NCI-H1092 treated with DMSO at 0.1 percent for 48 hours (cell line): ENCODE data around the gene ATP2B2.
"Not testable (repeated sequence)": the region's sequence is repeated elsewhere in the genome, so short reads cannot be mapped to it uniquely, and the experiment has no call there.

Experiments
- DNase-seq: peaks from one replicate; lab custom pipeline; 2025; lab: John Stamatoyannopoulos, UW

ATP2B2 gene

DNA sequence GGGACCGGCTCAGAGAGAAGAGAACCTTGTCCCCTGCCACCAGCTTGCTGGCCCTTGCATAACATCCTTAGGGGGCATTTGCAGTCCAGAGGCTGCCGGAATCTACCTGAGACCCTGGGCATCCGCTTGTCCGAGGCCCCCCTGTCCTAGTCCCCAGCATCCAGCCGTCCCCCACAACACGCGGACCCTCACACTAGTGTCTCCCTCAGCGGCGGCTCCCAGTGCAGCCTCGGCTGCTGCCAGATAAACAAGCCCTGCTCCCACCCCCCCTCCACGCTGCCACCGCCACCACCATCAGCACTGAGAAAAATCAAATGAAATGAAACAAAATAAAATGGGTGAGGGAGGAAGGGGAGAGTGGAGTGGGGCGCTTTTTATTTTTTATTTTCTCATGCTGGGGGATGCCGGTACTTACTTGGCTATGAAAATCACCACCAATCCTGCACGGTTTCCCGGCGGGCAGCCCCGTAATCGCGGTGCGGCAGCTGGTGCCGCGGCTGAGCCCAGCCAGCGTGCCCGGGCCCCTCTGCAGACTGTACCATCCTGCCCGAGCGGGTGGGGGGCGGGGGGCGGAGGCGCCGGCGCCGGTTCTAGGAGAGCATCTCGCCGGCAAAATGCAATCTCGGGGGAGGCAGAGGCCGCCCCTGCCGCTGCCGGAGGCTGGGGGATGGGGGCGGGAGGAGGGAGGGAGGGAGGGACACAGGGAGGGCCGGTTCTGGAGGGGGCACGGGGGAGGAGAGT lies at the start of gene ATP2B2:
Gene ATP2B2, minus strand, starts transcription at position 537 of the 741 bp plus-strand sequence. CDS start 56,043 bp downstream, outside the sequence.
- peak; percentile 44 for DNase-seq

DNA sequence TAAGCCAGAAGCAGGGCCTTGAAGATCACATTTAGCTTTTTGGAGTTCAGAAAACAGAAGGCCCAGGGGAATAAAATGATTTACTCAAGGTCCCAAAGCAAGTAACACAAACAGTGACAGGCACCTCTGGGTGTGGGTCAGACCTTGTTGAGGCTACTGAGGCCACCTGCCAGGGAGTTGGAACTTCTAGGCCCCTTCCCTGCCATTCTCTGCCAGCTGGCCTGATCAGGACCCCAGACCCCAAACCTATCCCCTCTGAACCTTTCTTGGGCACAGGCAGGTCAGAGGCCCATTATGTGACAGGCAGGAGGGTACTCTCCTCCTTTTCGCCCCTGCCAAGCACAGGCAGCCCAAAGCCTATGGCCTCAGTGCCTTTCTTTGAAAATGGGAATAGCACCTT lies 49.4 kb upstream of the ATP2B2 start:
- no peak for DNase-seq

DNA sequence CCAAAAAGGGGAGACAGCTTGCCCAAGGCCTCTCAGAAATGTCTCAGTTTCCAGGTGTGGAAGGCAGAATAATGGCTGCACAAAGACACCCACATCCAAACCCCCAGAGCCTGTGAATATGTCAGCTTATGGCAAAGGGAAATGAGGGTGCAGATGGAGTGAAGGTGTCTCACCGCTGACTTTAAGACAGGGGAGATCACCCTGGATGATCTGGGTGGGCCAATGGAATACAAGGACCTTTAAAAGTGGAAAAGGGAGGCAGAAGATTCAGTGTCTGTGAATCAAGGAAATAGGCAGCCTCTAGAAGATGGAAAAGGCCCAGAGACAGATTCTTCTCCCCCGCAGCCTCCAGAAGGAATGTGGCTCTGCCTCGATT lies 48.8 kb upstream of the ATP2B2 start:
- no peak for DNase-seq

DNA sequence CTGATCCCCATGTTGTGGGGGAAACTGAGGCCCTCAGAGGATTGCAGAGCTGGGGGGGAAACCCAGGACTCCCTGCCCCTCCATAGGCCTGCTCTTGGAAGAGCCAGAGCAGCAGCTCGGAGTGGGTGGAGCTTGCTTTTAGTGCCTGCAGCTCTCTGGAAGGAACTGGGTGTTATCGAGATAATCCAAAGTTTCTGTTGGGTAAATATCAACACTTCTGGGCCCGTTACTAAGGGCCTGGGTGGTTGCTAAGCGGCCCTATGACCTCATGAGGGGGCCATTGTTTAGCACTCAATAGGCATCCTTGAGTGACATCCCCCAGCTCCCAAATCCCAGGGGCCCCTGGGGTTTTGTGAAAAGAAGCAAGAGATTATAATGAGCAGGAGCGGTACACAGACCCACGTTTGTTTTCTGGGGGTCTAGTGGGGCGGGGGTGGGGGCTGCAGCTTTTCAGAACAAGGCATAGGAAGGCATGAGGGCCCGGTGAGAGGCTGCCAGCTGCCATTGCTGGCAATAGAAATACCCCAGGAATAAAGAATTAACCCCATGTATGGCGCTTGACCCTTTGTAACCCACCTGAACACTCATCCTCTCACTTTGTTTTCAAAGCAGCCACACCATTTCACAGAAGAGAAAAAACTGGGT lies 48.3 kb upstream of the ATP2B2 start:
- no peak for DNase-seq

DNA sequence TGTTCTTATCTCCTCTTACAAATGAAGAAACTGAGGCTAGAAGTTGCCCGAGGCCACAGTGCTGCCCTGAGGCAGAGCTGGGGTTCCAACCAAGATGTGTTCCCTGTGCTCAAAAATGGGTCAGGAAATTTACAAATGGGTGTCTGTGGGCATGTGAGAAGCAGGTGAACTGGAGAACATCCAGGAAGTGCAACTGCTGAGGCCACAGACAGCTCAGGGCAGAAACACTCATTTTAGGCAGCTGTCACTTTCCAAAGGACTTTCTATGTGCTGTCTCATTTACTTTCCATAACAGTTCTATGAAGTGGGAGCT lies 47.2 kb upstream of the ATP2B2 start:
- no peak for DNase-seq

DNA sequence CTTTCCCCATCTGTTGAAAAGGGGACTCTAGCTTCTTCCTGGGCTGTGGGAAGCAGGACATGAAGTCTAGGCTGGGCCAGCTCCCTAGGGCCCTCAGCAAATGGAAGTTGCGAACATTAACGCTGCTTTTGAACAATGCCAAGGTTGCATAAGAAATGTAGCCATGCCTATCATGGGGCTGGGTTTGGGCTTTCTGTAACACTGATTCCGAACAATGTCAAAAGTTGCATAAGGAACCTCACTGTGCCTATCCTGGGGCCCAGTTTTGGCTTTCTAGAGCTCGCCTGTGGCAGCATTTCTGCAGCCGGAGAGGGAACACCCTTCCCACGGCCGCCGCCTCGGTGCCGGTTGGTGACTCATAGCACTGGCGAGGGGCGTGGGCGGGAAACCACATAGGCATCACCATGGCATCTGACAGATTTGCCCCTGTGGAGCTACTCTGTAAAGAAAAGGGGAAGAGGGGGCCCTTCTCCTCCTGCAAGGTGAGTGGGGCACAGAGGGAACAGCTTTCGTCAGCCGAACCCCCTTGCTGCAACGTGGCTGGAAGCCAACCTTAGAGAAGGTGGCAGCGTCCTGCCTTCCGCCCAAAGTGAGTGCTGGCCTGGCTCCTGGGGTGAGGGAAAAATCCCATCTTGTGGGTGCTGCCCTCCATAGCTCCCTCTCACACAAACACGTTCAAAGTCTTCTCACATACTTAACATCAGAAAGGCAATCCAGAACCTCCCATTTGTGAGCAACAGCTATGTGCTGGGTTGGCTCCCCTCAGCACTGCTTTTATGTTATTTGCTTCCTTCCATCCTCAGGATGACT lies 46.6 kb upstream of the ATP2B2 start:
- no peak for DNase-seq

DNA sequence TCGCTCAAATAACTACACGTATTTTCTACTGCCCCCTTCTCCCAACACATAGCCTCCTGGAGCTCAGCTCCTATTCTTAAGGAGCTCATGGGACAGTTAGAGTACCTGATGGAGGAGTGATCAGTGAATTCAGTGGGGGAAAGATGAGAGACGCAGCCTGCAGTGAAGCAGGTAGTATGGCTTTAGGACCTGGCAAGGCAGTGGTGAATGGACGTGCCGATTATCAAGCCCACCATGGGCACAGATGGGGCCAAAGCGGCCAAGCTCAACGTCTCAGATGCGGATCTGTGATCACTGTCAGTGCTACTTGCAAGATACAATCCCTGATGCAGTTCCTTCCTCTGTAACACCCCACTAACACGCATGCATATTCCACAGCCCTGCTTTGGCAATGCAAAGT lies 45.8 kb upstream of the ATP2B2 start:
- DNase-seq: no peak

DNA sequence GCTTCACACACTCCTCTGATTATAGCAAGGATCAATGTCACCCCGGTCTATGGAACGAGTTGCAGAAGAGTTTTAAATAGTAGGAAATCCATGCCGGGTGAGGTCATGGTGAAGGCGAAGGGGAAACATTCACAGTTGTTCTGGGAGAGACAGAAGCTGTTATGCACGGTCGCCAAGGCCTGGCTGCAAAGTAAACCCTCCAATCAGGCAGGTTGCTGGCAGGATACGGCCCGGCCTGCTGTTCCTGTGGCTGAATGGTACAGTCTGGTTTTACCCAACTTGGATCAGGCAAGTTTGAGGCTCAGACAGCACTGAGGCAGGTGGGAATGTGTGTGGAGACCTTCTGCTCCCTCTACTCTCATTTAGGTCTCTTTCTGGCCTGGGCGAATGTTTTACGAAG lies 45.3 kb upstream of the ATP2B2 start:
- no peak for DNase-seq

DNA sequence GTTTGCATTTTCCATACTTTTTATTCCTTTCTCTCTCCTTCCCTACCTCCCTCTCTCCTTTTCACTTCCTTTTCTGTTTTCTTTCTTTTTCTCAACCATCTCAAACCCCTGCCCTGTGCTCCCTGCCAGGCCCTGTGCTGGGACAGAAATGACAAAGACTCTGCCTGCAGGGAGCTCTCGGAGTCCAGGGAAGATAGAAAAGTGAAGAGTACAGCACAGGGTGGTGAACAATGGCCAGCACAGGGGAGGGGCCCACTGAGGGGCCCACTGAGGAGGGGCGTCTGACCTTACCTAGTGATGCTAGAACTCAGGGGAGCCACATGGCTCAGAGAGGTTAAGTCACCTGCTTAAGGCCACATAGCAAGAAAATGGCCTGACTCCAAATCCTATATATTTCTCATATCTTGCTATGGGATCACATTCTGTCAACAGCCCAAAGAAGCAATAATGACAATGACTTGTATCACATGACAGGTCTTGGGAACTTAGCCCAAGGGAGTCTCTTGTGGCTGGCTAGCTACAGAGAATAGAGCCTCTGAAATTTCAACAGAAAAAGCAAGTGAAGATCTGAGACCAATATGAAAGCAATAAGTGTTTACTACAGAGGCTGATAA lies 44.3 kb upstream of the ATP2B2 start:
- DNase-seq: no peak

DNA sequence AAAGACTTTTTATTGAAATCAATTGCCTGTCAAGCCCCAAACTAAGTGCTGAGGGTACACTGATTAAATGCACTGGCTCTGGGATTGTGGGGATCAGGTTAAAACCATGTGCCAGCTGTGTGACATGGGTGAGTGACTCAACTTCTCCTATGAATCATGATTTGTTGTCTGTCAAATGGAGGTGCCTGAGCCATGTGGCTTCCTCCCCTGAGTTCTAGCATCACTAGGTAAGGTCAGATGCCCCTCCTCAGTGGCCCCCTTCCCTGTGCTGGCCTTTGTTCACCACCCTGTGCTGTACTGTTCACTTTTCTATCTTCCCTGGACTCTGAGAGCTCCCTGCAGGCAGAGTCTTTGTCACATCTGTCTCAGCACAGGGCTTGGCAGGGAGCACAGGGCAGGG lies 43.6 kb upstream of the ATP2B2 start:
- no peak for DNase-seq

DNA sequence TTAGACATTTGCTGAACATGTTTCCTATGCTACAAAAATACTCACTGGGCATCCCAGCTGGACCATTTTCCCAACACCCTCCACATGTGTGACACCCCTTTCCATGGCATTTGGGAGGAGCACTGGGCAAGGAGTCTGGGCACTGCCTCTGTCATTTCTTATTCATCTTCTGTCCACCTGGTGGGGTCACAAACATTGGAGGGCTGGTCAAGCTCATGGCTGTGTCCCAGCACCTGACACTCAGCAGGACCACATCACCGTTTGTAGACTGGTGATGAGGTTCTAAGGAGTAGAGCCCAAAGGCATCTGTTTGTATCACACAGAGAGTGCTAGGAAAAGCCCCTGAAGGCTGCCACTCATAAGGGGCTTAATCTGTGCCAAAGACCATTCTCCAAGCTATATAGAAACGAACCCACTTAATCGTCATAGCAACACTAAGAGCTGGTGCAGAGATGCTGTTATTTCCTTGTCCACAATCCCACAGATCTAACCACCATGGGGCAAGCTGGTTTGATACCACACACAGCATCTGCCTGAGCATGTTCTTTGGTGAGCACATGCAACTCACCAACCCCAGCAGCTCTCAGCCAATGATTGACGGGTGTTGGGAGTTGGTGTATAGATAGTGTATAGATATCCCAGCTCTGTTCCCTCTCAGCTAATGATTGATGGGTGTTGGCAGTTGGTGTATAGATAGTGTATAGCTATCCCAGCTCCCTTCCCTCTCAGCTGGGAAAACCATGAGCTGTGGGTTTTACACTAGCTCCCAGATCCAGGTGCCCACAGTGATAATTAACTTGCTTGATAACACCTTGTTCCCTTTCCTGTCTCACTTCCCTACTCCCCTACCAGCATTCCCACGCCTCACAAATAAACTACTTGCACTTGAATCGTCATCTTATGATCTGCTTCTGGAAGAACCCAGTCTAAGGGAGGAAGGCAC lies 42.7 kb upstream of the ATP2B2 start:
- DNase-seq: no peak

DNA sequence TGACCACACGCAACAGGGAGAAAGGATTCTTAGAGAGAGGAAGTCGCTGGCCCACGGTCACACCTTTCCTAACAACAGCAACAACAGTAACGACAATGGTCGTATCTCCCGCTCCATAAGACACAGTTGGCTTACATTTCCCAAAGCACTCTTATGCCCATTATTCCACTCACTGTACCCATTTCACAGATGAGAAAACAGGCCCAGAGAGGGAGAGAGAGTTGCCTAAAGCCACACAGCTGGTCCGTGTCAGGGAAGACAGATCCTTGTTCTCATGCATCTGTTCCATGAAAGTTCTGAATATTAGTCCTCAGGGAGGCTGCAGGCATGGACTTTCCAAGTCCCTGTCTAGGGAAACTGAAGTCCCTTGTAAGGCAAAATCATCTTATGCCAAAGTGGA lies 42.0 kb upstream of the ATP2B2 start:
- DNase-seq: no peak

DNA sequence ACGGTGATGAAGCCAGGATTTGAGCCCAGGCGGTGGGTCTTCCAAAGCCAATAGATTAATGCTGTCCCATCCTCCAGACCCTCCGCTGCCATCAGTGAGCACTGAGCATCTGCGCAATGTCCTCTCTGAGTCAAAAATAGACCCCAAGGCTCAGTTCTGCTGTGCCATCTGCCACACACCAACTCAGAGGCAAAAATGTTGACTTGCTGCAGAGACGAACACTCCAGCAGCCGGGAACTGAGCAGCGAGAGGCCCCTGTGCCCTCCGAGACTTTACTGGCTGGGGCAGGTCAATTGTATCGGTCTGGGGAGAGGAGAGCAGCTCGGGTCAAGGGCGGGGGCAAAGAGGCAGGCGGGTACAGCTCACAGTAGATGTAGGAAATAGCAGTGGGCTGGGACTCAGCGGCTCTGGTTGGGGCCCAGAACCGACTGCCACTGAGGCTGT lies 41.5 kb upstream of the ATP2B2 start:
- no peak for DNase-seq

DNA sequence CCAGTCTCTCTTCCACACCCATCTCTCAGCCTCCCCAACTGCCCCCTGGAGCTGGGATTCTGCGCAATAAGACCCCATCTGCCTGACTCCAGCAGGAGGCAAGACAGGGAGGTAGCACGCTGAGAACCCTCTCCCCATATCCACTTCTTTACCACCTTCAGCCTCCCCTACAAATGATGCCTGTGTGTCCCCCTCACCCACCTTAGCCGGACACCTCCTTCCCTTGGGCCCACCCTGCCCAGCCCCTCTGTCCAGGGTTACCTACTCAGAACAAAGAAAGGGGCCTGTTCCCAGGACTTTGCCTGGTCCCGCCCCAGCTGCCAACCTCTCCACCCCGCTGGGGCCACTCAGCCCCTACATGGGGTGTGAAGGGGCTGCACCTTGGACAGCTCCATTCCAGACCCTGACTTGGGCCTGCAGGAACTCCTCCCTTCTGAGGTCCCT lies 40.8 kb upstream of the ATP2B2 start:
- no peak for DNase-seq

DNA sequence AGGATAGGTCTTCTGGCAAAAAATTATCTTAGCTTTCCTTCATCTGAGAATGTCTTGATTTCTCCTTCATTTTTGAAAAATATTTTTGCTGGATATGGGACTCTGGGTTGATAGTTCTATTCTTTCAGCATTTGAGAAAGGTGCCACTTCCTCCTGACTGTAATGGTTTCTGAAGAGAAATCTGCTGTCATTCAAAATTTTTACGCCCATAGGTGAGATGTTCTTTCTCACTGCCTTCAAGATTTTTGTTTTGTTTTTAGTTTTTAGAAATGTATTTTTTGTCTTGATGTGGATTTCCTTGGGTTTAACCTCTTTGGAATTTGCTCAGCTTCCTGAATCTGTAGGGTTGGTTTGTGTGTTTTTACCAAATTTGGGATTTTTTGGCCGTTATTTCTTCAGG lies 37.1 kb upstream of the ATP2B2 start:
- no peak for DNase-seq

DNA sequence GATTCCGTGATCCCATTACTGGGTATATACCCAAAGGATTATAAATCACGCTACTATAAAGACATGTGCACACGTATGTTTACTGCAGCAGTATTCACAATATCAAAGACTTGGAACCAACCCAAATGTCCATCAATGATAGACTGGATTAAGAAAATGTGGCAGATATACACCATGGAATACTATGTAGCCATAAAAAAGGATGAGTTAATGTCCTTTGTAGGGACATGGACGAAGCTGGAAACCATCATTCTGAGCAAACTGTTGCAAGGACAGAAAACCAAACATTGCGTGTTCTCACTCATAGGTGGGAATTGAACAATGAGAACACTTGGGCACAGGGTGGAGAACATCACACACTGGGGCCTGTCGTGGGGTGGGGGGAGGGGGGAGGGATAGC lies 35.0 kb upstream of the ATP2B2 start:
- not testable (repeated sequence) for DNase-seq

DNA sequence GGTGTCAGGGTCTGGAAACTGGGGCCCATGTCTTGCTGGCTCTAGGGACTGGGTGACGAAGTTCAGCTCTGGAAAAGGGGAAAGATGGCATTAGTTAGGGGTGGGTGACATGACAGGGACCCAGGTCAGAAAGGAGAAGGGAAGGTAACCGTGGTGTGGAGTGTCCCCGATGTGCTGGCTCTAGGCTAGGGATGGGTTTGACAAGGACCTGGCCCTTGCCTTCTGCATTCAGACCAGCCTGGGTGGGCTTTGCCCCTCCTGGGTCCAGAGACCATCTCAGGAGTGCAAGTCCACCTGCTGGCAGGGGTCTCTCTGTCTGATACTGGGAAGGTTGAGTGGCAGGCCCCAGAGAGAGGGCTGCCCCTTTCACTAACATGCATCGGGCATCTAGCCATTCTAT lies 28.7 kb upstream of the ATP2B2 start:
- DNase-seq: no peak

DNA sequence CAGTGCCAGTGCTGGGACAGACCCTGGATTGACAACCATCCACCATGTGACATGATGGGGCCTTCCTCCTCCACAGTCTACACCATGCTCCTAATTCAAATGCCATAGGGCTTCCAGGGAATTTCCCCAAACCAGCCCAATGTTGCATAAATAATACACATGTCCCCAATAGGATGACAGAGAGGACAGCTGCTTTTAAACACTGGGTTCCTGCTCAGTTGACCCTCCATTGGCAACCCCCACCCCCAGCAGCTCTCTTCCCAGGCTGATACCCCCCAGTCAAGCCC lies 28.3 kb upstream of the ATP2B2 start:
- DNase-seq: no peak

DNA sequence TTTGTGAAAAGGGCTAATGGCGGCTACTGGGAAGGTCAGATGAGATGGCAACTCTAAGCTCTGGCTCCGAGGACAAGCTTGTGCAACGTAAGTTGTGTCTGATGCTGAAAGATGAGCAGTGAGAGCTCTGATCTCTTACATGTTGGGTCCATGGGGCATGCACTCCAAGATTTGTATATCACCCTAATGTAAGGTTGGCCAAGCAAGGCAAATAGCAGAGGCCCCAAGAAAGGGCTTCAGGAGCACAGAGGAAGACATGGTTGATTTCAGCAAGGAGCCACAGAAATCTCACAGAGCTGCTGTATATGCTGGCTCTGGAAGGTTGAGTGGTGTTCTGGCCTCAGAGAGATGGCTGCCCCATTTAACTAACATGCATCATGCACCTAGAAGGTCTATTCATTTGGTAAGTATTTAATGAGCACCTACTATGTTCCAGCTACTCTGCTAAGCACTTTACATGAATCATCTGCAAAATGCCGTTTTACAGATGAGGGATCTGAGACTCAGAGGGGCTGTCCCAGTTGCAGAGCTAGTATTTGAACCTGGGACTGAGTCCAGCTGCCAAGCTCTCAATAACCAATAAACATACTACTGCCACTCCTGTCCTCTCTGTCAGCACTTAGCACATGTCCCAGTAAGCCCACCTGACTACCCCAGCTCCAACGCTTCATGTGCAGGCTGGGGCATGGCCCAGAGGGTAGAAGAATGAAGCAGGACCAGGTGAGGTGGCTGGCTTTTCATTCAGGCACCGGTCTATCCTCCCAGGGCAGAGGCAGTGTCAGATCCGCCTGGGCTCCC lies 27.8 kb upstream of the ATP2B2 start:
- no peak for DNase-seq

DNA sequence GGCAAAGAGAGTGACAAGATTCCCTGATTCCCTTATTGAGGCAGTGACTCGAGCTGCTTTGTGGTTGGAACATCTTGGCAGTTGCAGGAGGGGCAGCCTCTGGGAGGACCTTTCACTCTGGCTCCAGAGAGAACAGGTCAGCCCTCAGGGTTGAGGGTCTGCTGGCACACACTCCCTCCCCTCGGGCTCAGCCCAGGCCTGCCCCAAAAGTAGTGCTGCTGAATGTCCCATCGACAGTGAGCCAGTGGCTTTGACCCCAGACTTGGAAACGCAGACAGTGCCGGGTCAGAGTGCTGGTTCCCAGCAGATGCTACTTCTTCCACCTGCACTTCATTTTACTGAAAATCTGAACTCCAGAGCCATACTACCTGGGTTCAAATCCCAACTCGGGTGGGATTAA lies 25.6 kb upstream of the ATP2B2 start:
- DNase-seq: no peak

DNA sequence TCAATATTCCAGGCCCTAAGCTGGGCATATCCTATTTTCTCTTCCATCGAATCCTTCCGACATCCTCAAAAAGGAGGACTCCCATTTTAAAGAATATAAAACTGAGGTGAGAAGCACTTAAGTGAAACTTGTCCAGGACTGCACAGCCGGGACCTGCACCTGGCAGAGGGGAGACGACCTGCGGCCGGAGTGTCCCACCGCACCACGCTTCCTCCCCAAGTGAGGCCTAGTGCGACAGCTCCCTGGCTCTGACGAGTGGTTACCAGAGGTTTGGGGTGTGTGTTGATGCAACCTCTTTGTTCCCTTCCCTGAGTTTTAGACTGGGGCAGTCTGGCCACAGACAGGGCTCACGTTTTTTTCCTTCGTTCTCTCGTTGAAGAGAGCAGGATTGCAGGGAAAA lies 24.9 kb upstream of the ATP2B2 start:
- no peak for DNase-seq
